MM.1S (cell line): ENCODE data around the gene GCGR.

Experiments used
- CTCF ChIP-seq: fragments of 300-600 bp; sonication (generic); IDR thresholded peaks from 2 replicates; pipeline ENCODE4 v1.5.1; 2016; ENCODE audit warnings: antibody characterized with exemption, low read length, mixed read lengths
- EZH2phosphoT487 ChIP-seq: fragments of 300-600 bp; sonication (generic); IDR thresholded peaks from 2 replicates; pipeline ENCODE4 v1.6.1; 2018; ENCODE audit warnings: antibody characterized with exemption, low read length

- no peak for TF ChIP-seq CTCF
- no peak for TF ChIP-seq EZH2phosphoT487
These were observed 1.9 kb downstream of the GCGR start for GRCh38 chr17:81805707-81806460.
